Ishikawa (cell line): Measurements from ENCODE around the gene FGF14.

Source experiments
- CEBPB ChIP-seq: IDR thresholded peaks from 2 replicates; pipeline ENCODE4 v1.6.1; 2012
- RAD21 ChIP-seq: IDR thresholded peaks from 2 replicates; pipeline ENCODE4 v1.6.1; 2012; ENCODE audit warnings: low read depth
- TAF1 ChIP-seq: IDR thresholded peaks from 2 replicates; pipeline ENCODE4 v1.6.1; 2012; ENCODE audit warnings: low read depth, mild to moderate bottlenecking
- TF ChIP-seq, protein P1 (sequence below): IDR thresholded peaks from 2 replicates; pipeline ENCODE4 v1.6.1; 2012; ENCODE audit warnings: low read depth, mild to moderate bottlenecking

- no peak for TF ChIP-seq TAF1
- TF ChIP-seq RAD21, result no peak
- TF ChIP-seq, protein P1, sequence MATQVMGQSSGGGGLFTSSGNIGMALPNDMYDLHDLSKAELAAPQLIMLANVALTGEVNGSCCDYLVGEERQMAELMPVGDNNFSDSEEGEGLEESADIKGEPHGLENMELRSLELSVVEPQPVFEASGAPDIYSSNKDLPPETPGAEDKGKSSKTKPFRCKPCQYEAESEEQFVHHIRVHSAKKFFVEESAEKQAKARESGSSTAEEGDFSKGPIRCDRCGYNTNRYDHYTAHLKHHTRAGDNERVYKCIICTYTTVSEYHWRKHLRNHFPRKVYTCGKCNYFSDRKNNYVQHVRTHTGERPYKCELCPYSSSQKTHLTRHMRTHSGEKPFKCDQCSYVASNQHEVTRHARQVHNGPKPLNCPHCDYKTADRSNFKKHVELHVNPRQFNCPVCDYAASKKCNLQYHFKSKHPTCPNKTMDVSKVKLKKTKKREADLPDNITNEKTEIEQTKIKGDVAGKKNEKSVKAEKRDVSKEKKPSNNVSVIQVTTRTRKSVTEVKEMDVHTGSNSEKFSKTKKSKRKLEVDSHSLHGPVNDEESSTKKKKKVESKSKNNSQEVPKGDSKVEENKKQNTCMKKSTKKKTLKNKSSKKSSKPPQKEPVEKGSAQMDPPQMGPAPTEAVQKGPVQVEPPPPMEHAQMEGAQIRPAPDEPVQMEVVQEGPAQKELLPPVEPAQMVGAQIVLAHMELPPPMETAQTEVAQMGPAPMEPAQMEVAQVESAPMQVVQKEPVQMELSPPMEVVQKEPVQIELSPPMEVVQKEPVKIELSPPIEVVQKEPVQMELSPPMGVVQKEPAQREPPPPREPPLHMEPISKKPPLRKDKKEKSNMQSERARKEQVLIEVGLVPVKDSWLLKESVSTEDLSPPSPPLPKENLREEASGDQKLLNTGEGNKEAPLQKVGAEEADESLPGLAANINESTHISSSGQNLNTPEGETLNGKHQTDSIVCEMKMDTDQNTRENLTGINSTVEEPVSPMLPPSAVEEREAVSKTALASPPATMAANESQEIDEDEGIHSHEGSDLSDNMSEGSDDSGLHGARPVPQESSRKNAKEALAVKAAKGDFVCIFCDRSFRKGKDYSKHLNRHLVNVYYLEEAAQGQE, result no peak
- no peak for TF ChIP-seq CEBPB
Observed at GRCh38 chr13:102089177-102089576, 312.7 kb downstream of the FGF14 start.
